Epithelial cell of proximal tubule (primary cell): ENCODE data around the gene USP16. TPM values are rescaled to one million over a fixed set of nuclear protein-coding genes. Genes with fewer than 3 reads are reported as not detected.

Experiments used
- DNase-seq: peaks from one replicate; pipeline ENCODE4 v3.0.0-alpha.2; 2011; ENCODE audit warnings: low read depth
- H3K4me3 ChIP-seq: 2 replicates; pipeline ENCODE4 v1.5.1; 2011; ENCODE audit warnings: low read depth, mild to moderate bottlenecking, low read length
- CTCF ChIP-seq: conservative IDR thresholded peaks from 2 replicates; pipeline ENCODE4 v1.5.1; 2012; ENCODE audit warnings: low read depth, mild to moderate bottlenecking, low read length
- total RNA-seq: library from RNA; depleted of rRNA; stranded (reverse); fragments of >200 nt; gene quantifications from 2 replicates; pipeline ENCODE4 v1.2.3, GENCODE V29; 2015

USP16 gene
- total RNA-seq, 1 donor from 2014 or later, result 20.7 TPM

- no peak for DNase-seq
- H3K4me3 ChIP-seq, result no peak overlapping the region
- TF ChIP-seq CTCF, result no peak
Observed at GRCh38 chr21:29098156-29098555, 73.7 kb downstream of the USP16 start.

- DNase-seq, result no peak
- H3K4me3 ChIP-seq, result no peak overlapping the region
- no peak for TF ChIP-seq CTCF
Observed at GRCh38 chr21:29102791-29103257, 78.4 kb downstream of the USP16 start.

Other genes with a start within 250 kb of the USP16 start
- gene LTN1, start 31.8 kb upstream of the USP16 start, total RNA-seq, result 18.0 and 21.4 TPM in 2 replicates
- gene RWDD2B, start 5.3 kb upstream of the USP16 start, total RNA-seq, result 4.4 and 9.8 TPM in 2 replicates
- gene CCT8, start 49.0 kb downstream of the USP16 start, total RNA-seq, result 282 and 394 TPM in 2 replicates
- gene MAP3K7CL, start 106.0 kb downstream of the USP16 start, total RNA-seq, result 0.92 and 4.6 TPM in 2 replicates